Measurements from ENCODE around the gene GIT2.
A peak's percentile ranks its signal among the peaks of the same experiment; 100 is the strongest.

Gene GIT2

DNA sequence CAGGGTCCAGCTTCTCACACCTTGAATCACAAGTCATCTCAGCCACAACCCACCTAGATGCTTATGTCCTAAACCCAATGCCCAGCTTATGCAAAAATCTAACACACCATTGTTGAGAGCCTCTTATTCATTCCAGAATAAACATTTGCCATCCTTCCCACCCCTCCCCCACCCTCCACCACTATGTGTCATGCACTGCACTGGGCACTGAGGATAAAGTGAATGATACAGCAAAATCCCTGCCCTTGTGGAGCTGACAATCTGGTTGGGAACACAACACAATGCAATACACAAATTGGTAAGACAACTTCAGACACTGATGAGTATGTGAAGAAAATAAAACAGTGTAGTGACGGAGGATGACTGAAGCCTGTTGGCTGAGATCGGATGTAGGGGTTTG, 114.4 kb downstream of the GIT2 start:
- no peaks in the 10 kb centered on the region for H3K9me3 ChIP-seq (ENCODE audit: low read depth, low read length)
- no peak overlapping the region for H3K27ac ChIP-seq
- TF ChIP-seq POLR2AphosphoS5 (IDR thresholded peaks at IDR 0.05; ENCODE audit: borderline replicate concordance, low read depth, low read length) (no peak), FOXP2 (optimal IDR thresholded peaks at IDR 0.05; ENCODE audit: control extremely low read depth, extremely low read length, insufficient read depth) (no peak), EZH2 (IDR thresholded peaks at IDR 0.05) (no peak)
- H3K4me3 ChIP-seq = no peak overlapping the region
- no peaks in the 10 kb centered on the region for H3K36me3 ChIP-seq (ENCODE audit: insufficient read depth, low read length)
- DNase-seq (ENCODE audit: low read depth, low spot score) = no peak
- no peak overlapping the region for H3K9ac ChIP-seq (ENCODE audit: insufficient read length)

DNA sequence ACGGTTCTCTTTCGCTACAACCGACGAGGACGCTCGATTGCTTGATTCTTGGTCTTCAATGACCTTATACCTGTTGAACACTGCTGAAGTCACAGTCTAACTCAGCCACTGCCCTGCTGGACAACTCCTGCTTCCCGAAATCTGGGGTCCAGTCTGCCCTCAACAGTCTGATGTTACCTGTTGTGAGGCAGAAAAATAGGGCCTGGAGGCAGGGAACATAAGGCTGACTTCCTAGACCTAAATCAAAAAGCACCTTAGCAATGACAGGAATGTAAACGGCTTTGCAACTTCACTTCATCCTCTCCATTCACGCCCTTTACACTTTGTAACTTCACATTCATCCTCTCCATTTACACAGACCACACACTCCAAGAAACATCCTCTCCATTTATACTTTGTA, 115.2 kb downstream of the GIT2 start:
- H3K27ac ChIP-seq = no peak overlapping the region
- no peak for DNase-seq (ENCODE audit: low read depth, low spot score)
- no peaks in the 10 kb centered on the region for H3K36me3 ChIP-seq (ENCODE audit: insufficient read depth, low read length)
- no peaks in the 10 kb centered on the region for H3K9me3 ChIP-seq (ENCODE audit: low read depth, low read length)
- peak overlapping the region; percentile 76 for H3K4me3 ChIP-seq
- H3K9ac ChIP-seq (ENCODE audit: insufficient read length) = no peak overlapping the region
- TF ChIP-seq EZH2 (IDR thresholded peaks at IDR 0.05) (no peak), FOXP2 (optimal IDR thresholded peaks at IDR 0.05; ENCODE audit: control extremely low read depth, extremely low read length, insufficient read depth) (no peak), POLR2AphosphoS5 (IDR thresholded peaks at IDR 0.05; ENCODE audit: borderline replicate concordance, low read depth, low read length) (no peak)

DNA sequence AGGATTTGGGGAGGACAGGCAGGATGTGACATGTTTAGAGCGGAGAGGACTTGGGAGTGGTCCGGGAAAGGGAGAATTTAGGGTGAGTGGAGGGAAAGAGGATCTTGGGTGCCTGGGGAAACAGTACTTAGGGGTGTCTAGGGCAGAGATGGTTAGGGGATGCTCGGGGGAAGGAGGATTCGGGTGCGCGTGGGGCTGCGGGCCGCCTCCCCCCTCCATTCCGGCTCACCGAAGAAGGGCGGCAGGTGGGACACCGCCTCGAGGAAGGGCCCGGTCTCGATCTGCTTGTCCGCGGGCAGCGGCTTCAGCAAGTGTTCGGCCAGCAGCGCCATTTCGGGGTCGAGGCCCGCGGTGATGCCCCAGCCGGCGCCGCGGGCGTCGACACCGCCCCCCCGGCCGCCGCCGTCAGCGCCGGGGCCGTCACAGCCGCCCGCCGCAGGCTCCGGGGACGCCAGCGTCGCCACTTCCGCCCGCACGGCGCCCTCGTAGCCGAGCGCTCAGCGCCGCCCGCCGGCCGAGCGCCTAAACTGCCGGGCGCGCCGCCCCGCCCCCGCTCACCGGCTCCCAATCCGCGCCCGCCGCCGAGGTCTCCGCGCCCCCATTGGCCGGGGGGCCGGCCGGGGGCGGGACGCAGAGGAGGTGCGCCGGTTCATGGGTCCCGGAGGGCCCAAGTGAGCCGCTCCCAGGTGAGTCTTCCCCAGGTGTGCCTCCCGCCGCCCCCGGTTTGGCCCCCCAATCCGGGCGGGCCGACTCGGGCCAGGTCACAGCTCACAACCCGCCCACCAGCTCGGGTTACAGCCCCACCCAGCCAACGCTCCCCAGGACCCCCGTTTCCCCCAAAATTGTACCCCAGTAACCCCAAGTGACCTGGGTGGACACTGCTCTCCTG, 115.9 kb downstream of the GIT2 start, which contains the start of gene GLTP:
Gene GLTP, minus strand, starts transcription at position 499 of the 889 bp plus-strand sequence. Its CDS starts 167 bp downstream, at position 332.
- Histone ChIP-seq H3K27ac (no peak within 1 kb of the TSS), H3K4me3 (peak within 1 kb of the TSS; percentile 92)

More for the DNA sequence above, 115.9 kb downstream of the GIT2 start, which contains the start of gene GLTP:
- Histone ChIP-seq H3K36me3 (ENCODE audit: insufficient read depth, low read length) (no peaks in the 10 kb centered on the region), H3K9me3 (ENCODE audit: low read depth, low read length) (no peaks in the 10 kb centered on the region), H3K9ac (ENCODE audit: insufficient read length) (peak within 1 kb of the TSS; percentile 74)
- no peak for DNase-seq (ENCODE audit: low read depth, low spot score)
- no peak for TF ChIP-seq FOXP2 (optimal IDR thresholded peaks at IDR 0.05; ENCODE audit: control extremely low read depth, extremely low read length, insufficient read depth)
- TF ChIP-seq POLR2AphosphoS5 (IDR thresholded peaks at IDR 0.05; ENCODE audit: borderline replicate concordance, low read depth, low read length) = no peak
- TF ChIP-seq EZH2 (IDR thresholded peaks at IDR 0.05) = no peak
